K562 (cell line): ENCODE data around the gene ACSBG1. TPM values are rescaled to one million over a fixed set of nuclear protein-coding genes. Genes with fewer than 3 reads are reported as not detected.

ENCODE experiments used
- ATAC-seq: fragments of 200-7000 bp; cut with Tn5 transposase; 3 replicates; pipeline ENCODE4 v1.9.1; 2020; ENCODE audit warnings: moderate library complexity
- BruUV-seq: library from RNA; stranded (reverse); fragments of 400-500 nt; replicated peaks from 2 replicates; lab custom pipeline; 2021; lab: Mats Ljungman, UMichigan
- CTCF ChIA-PET: fragments of 300-600 bp; formaldehyde crosslinking; extraction: SDS; loops from one replicate; lab custom pipeline; 2021; ENCODE audit warnings: low intra/inter-chr PET ratio; lab: Yijun Ruan, JAX
- POLR2A ChIA-PET: fragments of 300-600, 350-650 bp; sonication (Branson Sonifier 250); formaldehyde crosslinking; extraction: SDS; loops from one replicate; lab custom pipeline; 2021; ENCODE audit warnings: antibody characterized with exemption, inconsistent platforms; lab: Yijun Ruan, JAX
- DNase-seq, 4 experiments: peaks; one replicate each; pipeline versions ENCODE4 v3.0.0 to v3.0.0-alpha.2; 2011 to 2018; ENCODE audit warnings: low spot score in 3 of 4, mixed read lengths in 3 of 4; ENCODE audit errors: extremely low read depth in 1 of 4
- FAIRE-seq: peaks from 2 replicates; lab custom pipeline; 2011; peaks lifted over from hg19 to GRCh38; lab: Jason Lieb, UNC
- H2AFZ ChIP-seq: 2 replicates; pipeline ENCODE4 v1.6.0; 2011; ENCODE audit warnings: low read depth, low read length, control low read depth, inconsistent platforms
- H3K27ac ChIP-seq: fragments of 200-600 bp; 3 replicates; pipeline ENCODE4 v1.8.0; 2011; ENCODE audit warnings: low read depth, mild to moderate bottlenecking, control low read depth, inconsistent platforms, low read length, moderate library complexity, mixed read lengths; ENCODE audit errors: extremely low read depth
- H3K27me3 ChIP-seq, 2 experiments: fragments of 300-600 bp in 1 of 2; 2 replicates in 1 of 2; 3 replicates in 1 of 2; pipeline versions ENCODE4 v1.6.0 to v1.8.0; 2011; ENCODE audit warnings: inconsistent platforms in 2 of 2, low read length in 2 of 2, mild to moderate bottlenecking in 1 of 2, mixed read lengths in 1 of 2, moderate library complexity in 1 of 2; ENCODE audit not compliant: control insufficient read depth in 2 of 2, insufficient read depth in 2 of 2
- H3K36me3 ChIP-seq: fragments of 300-600 bp; 3 replicates; pipeline ENCODE4 v1.8.0; 2011; ENCODE audit warnings: mild to moderate bottlenecking, low read length, inconsistent platforms; ENCODE audit not compliant: control insufficient read depth, insufficient read depth
- H3K4me1 ChIP-seq, 2 experiments: fragments of 200-600 bp in 1 of 2; replicated peaks in 1 of 2; 2 replicates in 1 of 2; 3 replicates in 1 of 2; pipeline versions ENCODE4 v1.5.1 to v1.8.0; 2011; ENCODE audit warnings: inconsistent platforms in 2 of 2, low read length in 2 of 2, mild to moderate bottlenecking in 1 of 2, mixed read lengths in 1 of 2, moderate library complexity in 1 of 2; ENCODE audit not compliant: control insufficient read depth in 2 of 2, insufficient read depth in 2 of 2
- H3K4me2 ChIP-seq: 2 replicates; pipeline ENCODE4 v1.6.1; 2011; ENCODE audit warnings: low read length, control low read depth, inconsistent platforms, mixed read lengths; ENCODE audit not compliant: insufficient read depth
- H3K4me3 ChIP-seq: fragments of 200-600 bp; sonication (generic), shearing (Covaris generic); 2 replicates; pipeline ENCODE4 v1.5.1; 2016; ENCODE audit warnings: control low read depth, inconsistent platforms
- H3K79me2 ChIP-seq: fragments of 200-600 bp; 3 replicates; pipeline ENCODE4 v1.8.0; 2011; ENCODE audit warnings: low read length, inconsistent platforms; ENCODE audit not compliant: control insufficient read depth, insufficient read depth
- H3K9ac ChIP-seq, 2 experiments: 2 replicates each; pipeline versions ENCODE4 v1.6.0 to v1.6.1; 2011; ENCODE audit warnings: low read depth in 2 of 2, low read length in 2 of 2, control low read depth in 1 of 2, inconsistent platforms in 1 of 2, mild to moderate bottlenecking in 1 of 2, mixed read lengths in 1 of 2; ENCODE audit not compliant: insufficient read depth in 1 of 2
- H3K9me1 ChIP-seq: one replicate; pipeline ENCODE4 v1.6.0; 2011; ENCODE audit warnings: inconsistent platforms, mild to moderate bottlenecking, low read length, moderate library complexity; ENCODE audit not compliant: control insufficient read depth, insufficient read depth
- H3K9me3 ChIP-seq: replicated peaks from 2 replicates; pipeline ENCODE4 v1.5.1; 2011; ENCODE audit warnings: low read depth, low read length, inconsistent platforms; ENCODE audit not compliant: control insufficient read depth, insufficient read depth
- H4K20me1 ChIP-seq: replicated peaks from 2 replicates; pipeline ENCODE4 v1.6.1; 2011; ENCODE audit warnings: low read length, inconsistent platforms, mixed read lengths; ENCODE audit not compliant: control insufficient read depth, insufficient read depth
- BRD9 ChIP-seq: fragments of 450-650 bp; IDR thresholded peaks from 2 replicates; pipeline ENCODE4 v1.6.1; 2018; ENCODE audit warnings: low read depth; ENCODE audit not compliant: partially characterized antibody
- E2F8 ChIP-seq: fragments of 450-650 bp; IDR thresholded peaks from 2 replicates; pipeline ENCODE4 v1.7.1; 2018; ENCODE audit warnings: mild to moderate bottlenecking, low read depth; ENCODE audit not compliant: partially characterized antibody
- SPI1 ChIP-seq: IDR thresholded peaks from 2 replicates; pipeline ENCODE4 v1.6.1; 2011; ENCODE audit warnings: low read depth, low read length, control low read depth, borderline replicate concordance
- VEZF1 ChIP-seq: fragments of 200-800 bp; sonication (Bioruptor generic); IDR thresholded peaks from 2 replicates; pipeline ENCODE4 v1.6.1; 2017; ENCODE audit warnings: missing genetic modification characterization, missing compliant biosample characterization
- YBX1 ChIP-seq: fragments of 450-650 bp; IDR thresholded peaks from 2 replicates; pipeline ENCODE4 v1.7.1; 2016; ENCODE audit warnings: mild to moderate bottlenecking
- ZBTB9 ChIP-seq: fragments of 450-650 bp; formaldehyde crosslinking; IDR thresholded peaks from 2 replicates; pipeline ENCODE4 v1.4.0; 2020; ENCODE audit warnings: mild to moderate bottlenecking, moderate library complexity
- ZNF655 ChIP-seq: fragments of 250-450 bp; sonication (Bioruptor Pico); IDR thresholded peaks from 2 replicates; pipeline ENCODE4 v1.5.0; 2021
- ZNF668 ChIP-seq: fragments of 250-450 bp; sonication (Bioruptor Pico); IDR thresholded peaks from 2 replicates; pipeline ENCODE4 v1.8.0; 2022; ENCODE audit warnings: mild to moderate bottlenecking, inconsistent platforms
- WGBS: fragments of 100-300 bp; shearing (Covaris generic); methylation state at CpG from one replicate; pipeline ENCODE4 v1.1.6; 2016; ENCODE audit warnings: low coverage, mixed read lengths; ENCODE audit not compliant: insufficient coverage; ENCODE audit errors: missing lambda C conversion rate; 5-methylcytosine and 5-hydroxymethylcytosine counted together
- in situ Hi-C: fragments of 300-500 bp; cut with MboI; formaldehyde crosslinking; loops from 4 replicates; pipeline ENCODE4 v1.15.0; 2018; ENCODE audit warnings: inconsistent platforms, mixed read lengths
- intact Hi-C: fragments of 100-400 bp; cut with micrococcal nuclease; formaldehyde crosslinking; loops from 2 replicates; pipeline ENCODE4 v1.14.2; 2022
- polyA plus RNA-seq, 8 experiments: library from polyadenylated mRNA; depleted of rRNA in 4 of 8; stranded (reverse) in 5 of 8; unstranded in 3 of 8; fragments of >200 nt; fragmentation: Nextera tagmentation in 2 of 8; fragmentation: Illumina TruSeq in 1 of 8; extraction: Ambion mirVana in 2 of 8; extraction: Trizol in 1 of 8; gene quantifications; 2 replicates each; pipeline versions ENCODE4 v1.2.1 to v1.2.3, GENCODE V29; 2011 to 2014; ENCODE audit warnings: inconsistent platforms in 1 of 8, missing spikeins in 1 of 8
- total RNA-seq, 7 experiments: library from RNA; depleted of rRNA in 6 of 7; stranded (reverse); fragments of >200 nt in 6 of 7; fragmentation: Illumina TruSeq in 2 of 7; extraction: Trizol in 2 of 7; gene quantifications; 2 replicates each; pipeline versions ENCODE4 v1.2.1 to v1.2.3, GENCODE V29; 2011 to 2021; ENCODE audit warnings: low replicate concordance in 1 of 7

The ACSBG1 gene
- total and polyA plus RNA-seq, 9 of the 15 experiments (the other 6 are each of a cell fraction or from before 2014, with no cell fraction given) = 0.36 to 6.4 (median 2.5) TPM

GRCh38 chr15:78233496-78233895 lies 869 bp downstream of the ACSBG1 start:
- ATAC-seq = no peak
- Histone ChIP-seq H3K27ac (no peak overlapping the region), H2AFZ (no peak overlapping the region), H3K36me3 (no peaks in the 10 kb centered on the region), H3K4me1 (peaks cover 0 to 4% of the 10 kb centered on the region in 2 experiments; a peak in 1 of 5 replicates), H3K9me1 (no peaks in the 10 kb centered on the region), H4K20me1 (no peaks in the 10 kb centered on the region), H3K4me3 (no peak overlapping the region), H3K79me2 (no peaks in the 10 kb centered on the region), H3K27me3 (peaks cover 19 to 50% of the 10 kb centered on the region in 2 experiments; a peak in 4 of 5 replicates), H3K4me2 (no peak overlapping the region), H3K9ac (no peak overlapping the region), H3K9me3 (no peaks in the 10 kb centered on the region)
- no peak for FAIRE-seq
- POLR2A ChIA-PET = interaction anchor here (0.9 kb wide), 1 partner anchor 22 kb away, joined by 3 read pairs; no protein-coding TSS in a partner anchor
- TF ChIP-seq ZBTB9 (CRISPR knock-in tag) (no peak), BRD9 (no peak), SPI1 (0 out of 2 replicates have a peak, but pooled peaks have one; percentile 17)
- intact Hi-C loops (no loop called here), in situ Hi-C loops (no loop called here)
- no TSS peak for BruUV-seq
- CTCF ChIA-PET = no interaction called here
- 2% methylated on average over 11 of the region's 11 CpGs for WGBS
- DNase-seq = no peak

- H4K20me1 ChIP-seq = no peaks in the 10 kb centered on the region
- H3K9ac ChIP-seq = no peak overlapping the region
- no peaks in the 10 kb centered on the region for H3K9me1 ChIP-seq
- in situ Hi-C loops = no loop called here
- peaks cover 19 to 50% of the 10 kb centered on the region in 2 experiments; a peak in 4 of 5 replicates for H3K27me3 ChIP-seq
- H3K27ac ChIP-seq = no peak overlapping the region
- no peak for DNase-seq
- FAIRE-seq = no peak
- H3K36me3 ChIP-seq = no peaks in the 10 kb centered on the region
- peaks cover 0 to 4% of the 10 kb centered on the region in 2 experiments; a peak in 1 of 5 replicates for H3K4me1 ChIP-seq
- H3K79me2 ChIP-seq = no peaks in the 10 kb centered on the region
- no peak overlapping the region for H3K4me3 ChIP-seq
- BruUV-seq = no TSS peak
- no peak overlapping the region for H3K4me2 ChIP-seq
- WGBS = 14% methylated on average over 5 of the region's 5 CpGs
- H2AFZ ChIP-seq = no peak overlapping the region
- no peak for ATAC-seq
- intact Hi-C loops = no loop called here
- ChIA-PET CTCF (no interaction called here), POLR2A (interaction anchor here (0.9 kb wide), 1 partner anchor 21 kb away, joined by 3 read pairs; no protein-coding TSS in a partner anchor)
- H3K9me3 ChIP-seq = no peaks in the 10 kb centered on the region
- TF ChIP-seq VEZF1 (CRISPR knock-in tag) = no peak
- TF ChIP-seq ZNF655 (CRISPR knock-in tag) = no peak
- TF ChIP-seq E2F8 = no peak
- no peak for TF ChIP-seq YBX1
- no peak for TF ChIP-seq ZNF668 (CRISPR knock-in tag)
These were observed 1.4 kb downstream of the ACSBG1 start for GRCh38 chr15:78232951-78233350.
